ENCODE measurements around the gene ELN. TPM values are rescaled to one million over a fixed set of nuclear protein-coding genes. Genes with fewer than 3 reads are reported as not detected.

ELN gene
- polyA plus RNA-seq, 1 donor (not counting 4 experiments of a cell fraction or from before 2014, with no cell fraction given), result not detected

DNA sequence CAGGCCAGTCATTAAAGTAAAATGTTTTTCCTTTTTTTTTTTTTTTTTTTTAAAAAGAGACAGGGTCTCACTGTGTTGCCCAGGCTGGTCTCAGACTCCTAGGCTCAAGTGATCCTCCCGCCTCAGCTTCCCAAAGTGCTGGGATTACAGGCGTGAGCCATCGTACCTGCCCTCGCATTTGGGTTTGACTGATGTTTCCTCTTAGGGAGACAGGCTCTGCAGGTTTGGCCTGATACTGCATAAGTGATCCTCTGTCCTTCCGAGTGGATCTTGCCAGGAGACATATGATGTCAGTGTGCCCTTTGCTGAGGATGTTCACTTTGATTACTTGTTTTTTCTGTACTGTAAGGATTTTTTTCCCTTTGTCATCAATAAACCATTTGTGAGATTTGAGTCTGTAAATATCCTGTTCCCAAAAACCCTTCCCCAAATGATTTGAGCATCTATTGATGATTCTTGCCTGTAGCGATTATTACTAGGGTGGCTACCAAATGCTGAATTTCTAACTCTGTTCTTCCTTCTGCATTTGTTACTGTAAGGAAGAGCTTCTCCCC, 75.3 kb downstream of the ELN start:
- H4K20me1 ChIP-seq (ENCODE audit: control insufficient read depth, extremely low read depth, insufficient read depth, low read length), result peaks cover 2% of the 10 kb centered on the region
- DNase-seq (ENCODE audit: low read depth, low spot score), result no peak
- H3K4me3 ChIP-seq (ENCODE audit: control insufficient read depth in 2 of 3, extremely low read depth in 1 of 3, insufficient read depth in 2 of 3, low read depth in 1 of 3, low read length in 3 of 3), result no peak overlapping the region
- H3K9ac ChIP-seq (ENCODE audit: control insufficient read depth, extremely low read depth, insufficient read depth, low read length), result no peak overlapping the region
- no peak for TF ChIP-seq EZH2 (IDR thresholded peaks at IDR 0.05; ENCODE audit: low read length)
- TF ChIP-seq, protein P1, sequence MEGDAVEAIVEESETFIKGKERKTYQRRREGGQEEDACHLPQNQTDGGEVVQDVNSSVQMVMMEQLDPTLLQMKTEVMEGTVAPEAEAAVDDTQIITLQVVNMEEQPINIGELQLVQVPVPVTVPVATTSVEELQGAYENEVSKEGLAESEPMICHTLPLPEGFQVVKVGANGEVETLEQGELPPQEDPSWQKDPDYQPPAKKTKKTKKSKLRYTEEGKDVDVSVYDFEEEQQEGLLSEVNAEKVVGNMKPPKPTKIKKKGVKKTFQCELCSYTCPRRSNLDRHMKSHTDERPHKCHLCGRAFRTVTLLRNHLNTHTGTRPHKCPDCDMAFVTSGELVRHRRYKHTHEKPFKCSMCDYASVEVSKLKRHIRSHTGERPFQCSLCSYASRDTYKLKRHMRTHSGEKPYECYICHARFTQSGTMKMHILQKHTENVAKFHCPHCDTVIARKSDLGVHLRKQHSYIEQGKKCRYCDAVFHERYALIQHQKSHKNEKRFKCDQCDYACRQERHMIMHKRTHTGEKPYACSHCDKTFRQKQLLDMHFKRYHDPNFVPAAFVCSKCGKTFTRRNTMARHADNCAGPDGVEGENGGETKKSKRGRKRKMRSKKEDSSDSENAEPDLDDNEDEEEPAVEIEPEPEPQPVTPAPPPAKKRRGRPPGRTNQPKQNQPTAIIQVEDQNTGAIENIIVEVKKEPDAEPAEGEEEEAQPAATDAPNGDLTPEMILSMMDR (optimal IDR thresholded peaks at IDR 0.05 in 1 of 3, IDR thresholded peaks at IDR 0.05 in 1 of 3, conservative IDR thresholded peaks at IDR 0.05 in 1 of 3; ENCODE audit: extremely low read depth in 1 of 3, insufficient read depth in 2 of 3, low read length in 3 of 3), result no peak
- H3K27ac ChIP-seq (ENCODE audit: control insufficient read depth, insufficient read depth, low read length), result no peak overlapping the region
- no peaks in the 10 kb centered on the region for H3K79me2 ChIP-seq (ENCODE audit: control insufficient read depth, insufficient read depth, low read length)
- dilution Hi-C loops (cut with MboI; ENCODE audit: extremely low pct_ligation_motif_present, low sequenced_read_pairs), result no loop called here
- no peaks in the 10 kb centered on the region for H3K9me3 ChIP-seq (ENCODE audit: control insufficient read depth, low read depth, low read length)
- H3K27me3 ChIP-seq (ENCODE audit: control insufficient read depth, extremely low read depth, insufficient read depth, low read length), result no peaks in the 10 kb centered on the region
- no peaks in the 10 kb centered on the region for H3K9me1 ChIP-seq (ENCODE audit: control insufficient read depth, extremely low read depth, insufficient read depth, low read length)
- H3K36me3 ChIP-seq (ENCODE audit: control insufficient read depth in 2 of 2, extremely low read depth in 1 of 2, insufficient read depth in 2 of 2, low read length in 2 of 2), result peaks cover 17 to 20% of the 10 kb centered on the region in 2 experiments
- FAIRE-seq, result no peak
- H2AFZ ChIP-seq (ENCODE audit: control insufficient read depth, low read length), result no peak overlapping the region
- no peak overlapping the region for H3K4me2 ChIP-seq (ENCODE audit: control insufficient read depth, extremely low read depth, insufficient read depth, low read depth, low read length)
- peaks cover 13% of the 10 kb centered on the region for H3K4me1 ChIP-seq (ENCODE audit: control insufficient read depth, extremely low read depth, insufficient read depth, low read length)

DNA sequence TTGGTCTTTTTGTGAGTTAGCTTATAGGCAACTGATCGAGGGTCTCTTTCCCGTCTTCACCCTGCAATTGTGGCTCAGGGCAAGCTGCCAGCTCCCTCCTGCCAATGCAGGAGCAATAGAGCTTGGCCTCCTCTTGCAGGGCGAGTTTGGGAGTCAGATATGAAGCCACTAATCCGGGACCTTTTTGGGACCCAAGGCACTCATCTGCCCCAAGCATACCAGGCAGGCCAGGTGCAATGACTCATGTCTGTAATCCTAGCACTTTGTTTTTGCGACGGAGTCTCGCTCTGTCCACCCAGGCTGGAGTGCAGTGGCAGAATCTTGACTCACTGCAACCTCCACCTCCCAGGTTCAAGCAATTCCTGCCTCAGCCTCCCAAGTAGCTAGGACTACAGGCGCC, 76.7 kb downstream of the ELN start:
- no peaks in the 10 kb centered on the region for H3K27me3 ChIP-seq (ENCODE audit: control insufficient read depth, extremely low read depth, insufficient read depth, low read length)
- no peaks in the 10 kb centered on the region for H3K79me2 ChIP-seq (ENCODE audit: control insufficient read depth, insufficient read depth, low read length)
- H3K4me1 ChIP-seq (ENCODE audit: control insufficient read depth, extremely low read depth, insufficient read depth, low read length), result peaks cover 12% of the 10 kb centered on the region
- DNase-seq (ENCODE audit: low read depth, low spot score), result no peak
- H2AFZ ChIP-seq (ENCODE audit: control insufficient read depth, low read length), result no peak overlapping the region
- dilution Hi-C loops (cut with MboI; ENCODE audit: extremely low pct_ligation_motif_present, low sequenced_read_pairs), result no loop called here
- H3K36me3 ChIP-seq (ENCODE audit: control insufficient read depth in 2 of 2, extremely low read depth in 1 of 2, insufficient read depth in 2 of 2, low read length in 2 of 2), result peaks cover 17 to 25% of the 10 kb centered on the region in 2 experiments
- peaks cover under 1% of the 10 kb centered on the region for H3K9me1 ChIP-seq (ENCODE audit: control insufficient read depth, extremely low read depth, insufficient read depth, low read length)
- no peak for TF ChIP-seq EZH2 (IDR thresholded peaks at IDR 0.05; ENCODE audit: low read length)
- TF ChIP-seq, protein P1 (optimal IDR thresholded peaks at IDR 0.05 in 1 of 3, IDR thresholded peaks at IDR 0.05 in 1 of 3, conservative IDR thresholded peaks at IDR 0.05 in 1 of 3; ENCODE audit: extremely low read depth in 1 of 3, insufficient read depth in 2 of 3, low read length in 3 of 3), result no peak
- no peak overlapping the region for H3K4me3 ChIP-seq (ENCODE audit: control insufficient read depth in 2 of 3, extremely low read depth in 1 of 3, insufficient read depth in 2 of 3, low read depth in 1 of 3, low read length in 3 of 3)
- no peak overlapping the region for H3K9ac ChIP-seq (ENCODE audit: control insufficient read depth, extremely low read depth, insufficient read depth, low read length)
- peaks cover 2% of the 10 kb centered on the region for H4K20me1 ChIP-seq (ENCODE audit: control insufficient read depth, extremely low read depth, insufficient read depth, low read length)
- no peak for FAIRE-seq
- H3K4me2 ChIP-seq (ENCODE audit: control insufficient read depth, extremely low read depth, insufficient read depth, low read depth, low read length), result no peak overlapping the region
- no peaks in the 10 kb centered on the region for H3K9me3 ChIP-seq (ENCODE audit: control insufficient read depth, low read depth, low read length)
- H3K27ac ChIP-seq (ENCODE audit: control insufficient read depth, insufficient read depth, low read length), result peak overlapping the region; percentile 22
